Measurements from ENCODE around the gene MID1.

MID1 gene

DNA sequence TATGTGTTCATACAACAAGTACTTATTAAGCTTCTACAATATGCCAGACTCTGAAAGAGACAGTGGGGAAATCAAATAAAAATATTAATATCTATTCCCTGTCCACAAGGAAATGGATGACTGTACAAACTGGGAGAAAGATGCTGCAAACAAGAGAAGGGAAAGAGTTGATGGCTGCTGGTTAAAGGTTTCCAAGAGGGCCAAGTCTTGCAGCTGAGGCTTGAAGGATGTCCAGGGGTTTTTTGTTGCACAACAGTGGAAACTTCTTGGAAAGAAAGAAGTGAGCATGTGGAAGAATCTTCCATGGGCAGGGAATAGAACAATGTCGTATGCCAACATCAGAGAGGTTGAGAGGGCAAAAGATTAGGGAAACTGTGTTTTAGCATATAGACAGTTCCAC lies 95.8 kb downstream of the MID1 start:
- DNase-seq = no peak

GRCh38 chrX:10519761-10520160 lies 100.6 kb downstream of the MID1 start:
- no peak for DNase-seq

DNA sequence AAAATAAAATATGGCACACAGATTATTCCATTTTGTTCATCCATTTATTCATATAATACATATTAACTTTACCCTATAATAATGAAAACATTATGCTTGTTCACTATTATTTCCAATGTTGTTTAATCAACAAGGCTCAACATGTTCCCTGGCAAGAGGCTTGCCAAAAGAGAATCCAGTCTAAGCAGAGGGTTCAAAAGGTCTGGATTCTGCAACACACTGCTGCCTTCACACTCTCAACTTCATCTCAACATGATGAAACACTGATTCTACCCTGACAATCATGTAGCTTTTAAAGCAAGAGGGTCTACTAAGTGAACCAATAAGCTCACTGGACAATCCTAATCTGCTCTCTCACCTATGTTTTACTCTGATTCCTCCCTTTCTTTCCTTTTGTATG lies 101.1 kb downstream of the MID1 start:
- DNase-seq = no peak

DNA sequence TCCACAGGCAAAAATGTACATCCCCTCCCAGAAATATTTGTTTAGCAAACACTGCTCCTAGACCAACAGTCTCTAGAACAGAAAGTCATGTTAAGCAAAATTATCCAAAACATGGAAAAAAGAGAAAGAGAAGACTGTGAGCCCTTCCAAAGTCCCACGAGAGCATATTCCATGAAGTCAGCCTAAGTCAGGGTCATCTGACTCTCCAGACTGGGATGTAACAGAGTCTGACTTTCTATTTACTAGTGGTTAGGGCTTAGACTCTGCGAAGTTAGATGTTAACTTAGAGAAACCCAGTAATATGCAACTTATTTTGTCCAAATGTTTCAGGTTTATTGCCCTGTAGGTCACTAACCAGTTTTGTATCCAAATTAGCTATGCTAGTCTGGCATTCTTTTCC lies 102.3 kb downstream of the MID1 start:
- DNase-seq = no peak

GRCh38 chrX:10516781-10517322 lies 103.5 kb downstream of the MID1 start:
- no peak for DNase-seq

DNA sequence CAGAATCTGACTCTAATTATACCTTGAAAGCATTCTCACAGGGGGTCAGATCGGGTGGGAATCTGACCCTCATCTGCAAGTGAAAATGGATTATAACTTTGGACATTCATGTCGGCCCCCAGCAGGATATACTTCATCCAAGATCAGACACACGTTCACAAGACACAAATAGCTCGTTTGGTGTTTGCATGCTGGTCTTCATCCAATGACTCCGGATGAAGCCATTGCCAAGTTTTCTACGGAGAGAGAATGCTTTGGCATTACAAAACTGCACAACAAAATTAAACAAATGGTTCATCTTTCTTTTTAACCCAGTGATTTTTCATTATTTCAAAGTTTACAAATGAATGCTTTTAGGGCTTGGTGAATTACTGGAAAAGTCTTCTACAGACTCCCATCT lies 105.5 kb downstream of the MID1 start:
- no peak for DNase-seq

- DNase-seq = no peak
Measured at GRCh38 chrX:10513974-10514373, 106.4 kb downstream of the MID1 start.

DNA sequence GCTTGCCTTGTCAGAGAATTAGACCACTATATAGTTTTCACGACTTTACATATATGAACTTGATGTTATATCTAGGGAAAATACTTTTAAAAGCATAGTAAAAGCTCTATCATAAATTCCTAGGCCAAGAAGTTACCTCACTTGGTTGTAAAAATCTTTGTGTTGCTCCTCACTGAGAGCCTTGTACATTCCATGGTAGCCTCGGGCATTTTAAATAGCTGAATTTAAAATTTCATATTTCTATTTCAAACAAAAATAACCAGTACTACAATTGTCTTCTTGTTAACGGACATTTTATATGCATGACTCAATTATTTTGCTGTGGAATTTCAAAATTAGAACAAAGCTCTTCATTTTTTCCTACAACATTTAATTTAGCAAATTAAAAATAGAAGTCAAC lies 107.6 kb downstream of the MID1 start:
- no peak for DNase-seq

DNA sequence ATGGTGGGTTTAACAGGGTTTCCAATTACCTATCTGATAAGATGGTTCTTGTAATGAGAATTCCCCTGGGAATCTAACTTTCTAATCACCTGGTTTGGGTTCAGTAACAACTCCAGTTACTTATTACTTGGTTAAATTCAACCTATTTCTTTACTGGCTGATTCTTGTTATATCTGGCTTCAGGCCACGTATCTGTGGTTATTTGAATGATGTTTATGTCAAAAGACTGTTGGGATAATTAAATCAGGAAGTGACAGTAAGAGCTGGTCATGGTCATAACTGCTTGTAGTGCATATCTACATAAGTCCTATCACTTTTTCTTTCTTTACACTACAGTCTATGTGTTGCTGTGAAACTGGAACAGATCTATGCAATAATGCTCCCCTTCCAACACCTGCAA lies 108.1 kb downstream of the MID1 start:
- DNase-seq = no peak

DNA sequence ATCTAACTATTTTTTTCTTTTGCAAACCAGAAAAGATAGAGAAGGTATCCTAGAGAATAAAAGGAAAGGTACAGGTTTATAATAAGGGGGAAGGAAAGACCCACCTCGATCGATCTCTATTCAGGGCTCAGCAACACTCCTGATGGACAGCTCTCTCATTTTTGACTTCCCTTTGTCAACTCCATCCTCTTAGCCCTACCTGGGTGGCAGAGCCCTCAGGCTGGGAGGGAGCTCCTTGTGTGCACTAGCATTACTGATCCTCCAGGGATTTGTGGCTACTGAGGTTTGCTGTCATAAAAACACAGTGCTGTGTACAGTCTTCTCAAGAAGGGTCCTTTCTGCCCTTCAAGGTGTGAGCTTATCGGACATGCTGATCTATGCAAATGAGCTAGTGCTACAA lies 111.0 kb downstream of the MID1 start:
- no peak for DNase-seq

DNA sequence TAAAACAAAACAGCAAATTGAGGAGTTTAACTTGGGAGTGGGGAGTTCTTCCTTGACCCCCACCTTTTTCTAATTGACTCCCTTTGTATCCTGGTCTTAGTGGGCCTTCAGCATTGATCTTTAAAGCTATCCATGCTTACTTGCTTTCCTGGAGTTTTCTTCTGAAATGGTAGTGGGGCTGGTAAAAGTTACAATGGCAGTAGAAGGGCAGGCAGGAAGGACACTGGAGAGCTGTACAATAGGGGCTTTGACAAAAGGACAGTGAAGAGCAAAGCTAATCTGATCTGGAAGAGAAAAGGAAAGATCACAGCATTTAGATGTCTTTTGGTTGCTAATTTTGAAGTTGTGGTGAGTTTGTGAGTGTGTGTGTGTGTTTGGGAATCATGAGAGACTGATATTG lies 111.5 kb downstream of the MID1 start:
- no peak for DNase-seq

DNA sequence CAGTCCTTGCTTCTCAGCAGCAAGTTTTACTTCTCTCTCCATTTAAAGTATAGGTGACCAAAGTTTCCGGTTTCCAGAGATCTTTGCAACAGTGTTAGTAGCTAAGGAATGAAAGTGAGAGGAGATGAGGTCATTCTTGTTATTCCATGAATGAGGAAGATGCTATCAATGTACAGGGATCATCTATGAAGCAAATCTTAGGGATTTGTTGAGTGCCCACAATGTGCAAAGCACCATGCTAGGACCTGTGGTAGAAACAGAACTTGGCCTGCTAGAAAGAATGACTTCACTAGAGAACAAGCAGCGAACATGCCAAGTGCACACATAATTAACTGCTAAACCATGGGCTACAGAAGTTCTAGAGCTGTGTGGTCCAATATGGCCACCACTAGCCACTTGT lies 112.5 kb downstream of the MID1 start:
- DNase-seq = no peak

- DNase-seq = no peak
Measured at GRCh38 chrX:10507181-10507580, 113.2 kb downstream of the MID1 start.

DNA sequence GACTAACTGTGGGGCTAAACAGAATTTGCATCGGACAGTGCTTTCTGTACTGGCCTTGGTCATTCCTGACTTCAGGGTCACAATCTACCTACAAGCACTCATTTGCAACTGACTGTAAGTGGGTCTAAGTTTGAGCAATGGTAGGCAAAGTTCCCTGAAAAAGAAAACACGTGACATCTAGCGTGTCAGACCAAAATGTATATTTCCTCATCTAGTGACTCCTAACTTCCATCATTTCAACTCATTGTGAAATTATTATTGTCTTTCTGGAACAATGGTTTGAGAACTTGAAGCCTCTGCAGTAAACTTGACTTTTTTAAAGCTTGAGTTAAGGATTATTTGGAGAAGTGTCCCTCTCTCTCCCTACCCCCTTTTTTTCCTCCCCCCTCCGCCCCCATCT lies 113.6 kb downstream of the MID1 start:
- no peak for DNase-seq

GRCh38 chrX:10505726-10506125 lies 114.7 kb downstream of the MID1 start:
- no peak for DNase-seq

- DNase-seq = no peak
Measured at GRCh38 chrX:10502961-10503360, 117.4 kb downstream of the MID1 start.

DNA sequence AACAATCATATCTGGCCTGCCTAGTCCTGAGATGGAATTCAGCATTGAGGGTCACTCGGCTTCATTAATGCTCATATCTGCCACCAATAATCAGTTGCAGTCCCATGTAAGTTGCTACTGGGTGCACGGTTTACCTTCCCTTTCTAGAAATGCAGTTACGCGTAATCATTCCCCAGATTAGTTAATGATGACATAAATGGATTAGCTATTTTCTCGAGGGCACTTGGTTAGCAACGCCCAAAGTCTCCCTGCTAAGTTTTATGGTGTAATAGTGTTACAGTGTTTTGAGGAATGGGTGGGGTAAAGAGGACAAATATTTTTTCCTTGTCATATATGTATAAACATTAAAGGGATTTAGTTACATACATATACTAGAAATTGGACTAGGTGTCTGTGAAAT lies 118.8 kb downstream of the MID1 start:
- no peak for DNase-seq

DNA sequence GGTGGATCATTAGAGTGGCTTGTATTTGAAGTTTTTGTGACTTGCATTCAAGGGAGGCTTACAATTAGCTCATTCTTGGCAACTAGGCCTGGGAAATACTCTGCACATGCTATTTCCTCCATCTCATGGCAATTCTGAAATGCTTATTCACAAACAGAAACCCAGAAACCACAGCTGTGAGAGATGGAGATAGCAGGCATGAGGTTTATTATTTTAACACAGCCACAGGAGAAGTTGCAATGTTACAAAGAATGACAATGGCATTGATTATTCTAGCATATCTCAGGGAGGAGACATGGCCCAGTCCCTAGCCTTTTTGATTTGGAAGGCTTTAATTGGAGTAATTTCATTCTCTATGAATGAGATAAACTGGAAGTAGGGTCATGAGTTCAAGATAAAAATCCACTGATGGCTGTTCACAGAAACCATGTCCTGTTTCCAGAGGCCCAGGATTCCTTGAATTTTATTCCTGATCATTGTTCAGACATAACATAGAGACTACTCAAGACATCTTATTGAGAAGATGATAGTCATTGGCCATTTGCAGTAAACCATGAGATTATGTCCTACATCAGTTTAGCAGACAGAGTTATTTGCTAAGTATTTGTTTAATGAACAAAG lies 123.9 kb downstream of the MID1 start:
- DNase-seq = peak; percentile 38

GRCh38 chrX:10495677-10496076 lies 124.7 kb downstream of the MID1 start:
- DNase-seq = no peak

DNA sequence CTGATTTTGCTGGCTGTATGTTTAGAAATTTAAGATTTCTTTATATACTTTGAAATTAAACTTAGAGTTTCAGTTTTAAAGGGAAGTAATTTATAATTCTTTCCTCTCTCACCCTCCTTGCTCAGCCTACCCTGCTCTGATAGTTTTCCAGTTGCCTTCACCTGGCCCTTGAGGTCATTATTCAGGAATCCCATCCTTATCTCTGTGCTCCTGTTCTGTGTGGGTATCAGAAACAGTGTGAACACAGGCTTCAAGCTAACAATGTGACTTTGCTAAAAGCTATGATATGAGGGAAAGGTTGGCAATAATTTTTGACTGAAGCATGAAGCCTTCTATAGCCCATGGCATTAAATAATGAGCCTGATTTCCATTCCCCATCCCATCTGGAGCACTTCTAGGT lies 128.1 kb downstream of the MID1 start:
- no peak for DNase-seq

DNA sequence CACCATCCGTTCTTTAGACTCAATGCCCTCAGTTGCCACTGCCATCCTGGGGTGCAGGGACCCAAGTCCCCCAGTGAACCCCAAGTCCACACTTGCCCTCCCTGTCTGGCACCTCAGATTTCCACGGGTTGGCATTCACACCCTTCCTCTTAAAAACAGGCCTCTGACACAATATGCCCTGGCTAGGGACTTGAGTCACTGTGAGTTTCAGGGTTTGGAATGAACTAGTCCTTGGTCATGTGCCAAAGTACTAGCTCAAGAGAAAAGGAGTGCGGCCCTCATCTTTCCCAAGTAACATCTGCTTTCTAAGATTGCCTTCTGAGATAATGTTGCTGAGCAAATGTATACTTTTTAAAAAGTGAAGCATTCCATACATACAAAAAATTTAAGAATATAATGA lies 134.0 kb downstream of the MID1 start:
- peak; percentile 70 for DNase-seq

DNA sequence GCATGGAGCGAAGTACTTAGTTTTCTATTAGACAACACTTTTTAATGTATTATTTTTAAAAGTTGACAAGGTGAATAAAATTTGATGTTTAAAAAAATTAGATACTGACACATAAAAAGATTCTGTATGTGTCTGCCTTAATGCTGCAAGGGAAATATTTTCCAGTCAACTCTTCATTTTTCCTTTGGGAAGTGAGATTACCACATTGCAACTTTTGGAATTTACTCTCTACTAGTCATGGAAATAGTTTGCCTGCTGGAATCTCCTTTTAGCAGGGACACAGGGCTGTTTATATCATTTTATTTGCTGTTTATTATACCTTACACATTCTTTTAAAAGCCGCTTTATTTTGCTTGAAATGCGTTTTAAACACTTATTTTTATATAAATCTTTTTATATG lies 135.1 kb downstream of the MID1 start:
- no peak for DNase-seq

DNA sequence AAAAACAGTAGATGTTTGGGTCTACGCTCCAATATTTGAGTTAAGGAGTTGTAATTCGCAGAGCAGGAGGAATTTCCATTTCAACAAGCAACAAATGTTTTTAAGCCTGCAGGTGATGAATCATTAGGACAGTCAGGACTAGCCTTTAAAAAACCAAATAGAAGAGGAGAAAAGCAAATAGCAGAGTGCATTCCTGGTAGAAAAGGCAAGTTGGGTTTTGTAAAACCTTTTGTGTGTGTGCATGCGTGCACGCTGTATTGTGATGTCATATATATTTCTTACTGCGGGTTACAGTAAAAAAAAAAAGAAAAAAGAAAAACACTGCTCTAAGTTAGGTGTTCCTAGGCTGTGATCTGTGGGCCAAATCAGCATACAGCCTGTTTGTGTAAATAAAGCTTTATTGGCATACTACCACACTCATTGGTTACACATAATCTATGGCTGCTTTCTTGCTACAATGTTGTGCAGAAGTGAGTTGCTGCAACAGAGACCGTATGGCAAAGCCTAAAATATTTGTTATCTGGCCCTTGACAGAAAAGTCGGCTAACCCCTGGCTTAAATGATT lies 135.6 kb downstream of the MID1 start:
- no peak for DNase-seq

DNA sequence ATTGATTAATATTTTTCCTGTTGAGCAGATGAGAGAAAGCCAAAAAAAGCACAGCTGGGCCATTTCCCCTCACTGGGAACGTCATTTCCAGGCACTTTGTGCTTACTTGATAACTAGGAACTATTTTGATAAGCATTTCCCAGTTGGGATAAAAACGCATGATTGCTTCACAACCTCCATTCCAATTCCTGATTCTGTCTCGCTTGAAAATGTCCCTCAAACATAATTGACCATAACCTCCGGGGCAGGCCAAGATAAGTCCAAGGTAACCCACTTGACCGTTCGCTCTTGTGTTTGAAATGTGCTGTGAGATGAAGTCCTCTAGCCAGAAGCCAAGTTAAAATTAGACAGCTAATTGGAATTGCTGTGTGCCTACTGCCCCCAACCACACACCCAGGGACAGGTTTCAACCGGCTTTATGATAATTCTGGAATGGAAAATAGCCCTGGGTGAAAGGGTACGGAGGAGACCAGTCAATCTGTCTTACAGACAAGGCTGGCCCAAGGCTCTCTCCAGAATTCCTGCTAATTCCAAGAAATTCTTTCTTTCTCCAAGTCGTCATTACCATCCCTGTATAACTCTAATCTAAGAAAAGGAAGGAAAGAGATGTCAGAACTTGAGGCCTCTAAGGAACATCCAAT lies 137.1 kb downstream of the MID1 start:
- no peak for DNase-seq

DNA sequence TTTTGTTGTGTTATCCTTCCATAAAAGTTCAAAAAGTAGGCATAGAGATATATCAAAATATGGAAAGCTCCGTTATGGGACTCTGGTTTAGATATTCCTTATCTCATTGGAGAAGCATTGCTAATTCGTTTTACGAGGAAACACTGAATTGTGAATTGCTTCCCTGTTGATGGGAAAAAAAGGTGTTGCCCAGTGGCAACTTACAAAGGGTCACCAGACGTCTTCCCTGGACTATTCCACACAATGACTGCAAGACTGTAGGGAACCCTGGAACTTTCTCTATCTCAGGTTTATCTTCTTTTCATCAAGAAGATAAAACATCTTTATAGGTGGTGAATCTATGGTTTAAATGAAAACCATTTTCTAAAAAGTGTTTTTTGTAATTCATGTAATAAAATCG lies 137.7 kb downstream of the MID1 start:
- no peak for DNase-seq

Data from HCEC 1CT (cell line).